ENCODE data around the gene KCNQ1.

- TF ChIP-seq CTCF (conservative IDR thresholded peaks at IDR 0.05 in 1 of 2, IDR thresholded peaks at IDR 0.05 in 1 of 2; ENCODE audit: low read depth in 1 of 2, low read length in 2 of 2), result no peak
- TF ChIP-seq EZH2 (IDR thresholded peaks at IDR 0.05; ENCODE audit: low read length, missing control alignments), result no peak
Observed at GRCh38 chr11:2877474-2877873, 432.7 kb downstream of the KCNQ1 start.

Measured in fibroblast of lung (primary cell).